IMR-90 (cell line): ENCODE measurements around the gene CELA2B. TPM values are rescaled to one million over a fixed set of nuclear protein-coding genes. Genes with fewer than 3 reads are reported as not detected.
"Not testable (repeated sequence)": the region's sequence is repeated elsewhere in the genome, so short reads cannot be mapped to it uniquely, and the experiment has no call there.

Experiments
- ATAC-seq: fragments of 200-7000 bp; cut with Tn5 transposase; 2 replicates; pipeline ENCODE4 v1.9.1; 2020; ENCODE audit warnings: low read depth, mild to moderate bottlenecking, moderate library complexity
- BruUV-seq: library from RNA; stranded (reverse); fragments of 400-500 nt; replicated peaks from 2 replicates; lab custom pipeline; 2021; lab: Mats Ljungman, UMichigan
- CTCF ChIA-PET: fragments of 300-600 bp; formaldehyde crosslinking; extraction: SDS; loops from one replicate; lab custom pipeline; 2021; ENCODE audit warnings: antibody characterized with exemption; lab: Yijun Ruan, JAX
- POLR2A ChIA-PET: fragments of 300-600 bp; sonication (Branson Sonifier 250); formaldehyde crosslinking; loops from one replicate; lab custom pipeline; 2022; ENCODE audit warnings: antibody characterized with exemption; ENCODE audit not compliant: unreplicated experiment; lab: Charles Lee
- DNase-seq: peaks from one replicate; pipeline ENCODE4 v3.0.0; 2013
- H2AFZ ChIP-seq: replicated peaks from 2 replicates; pipeline ENCODE3; 2013; ENCODE audit warnings: low read length, mild to moderate bottlenecking; ENCODE audit not compliant: poor library complexity
- H2AK5ac ChIP-seq: 2 replicates; pipeline ENCODE4 v1.6.1; 2013; ENCODE audit warnings: low read depth, low read length, inconsistent platforms
- H2AK9ac ChIP-seq: replicated peaks from 2 replicates; pipeline ENCODE3; 2013; ENCODE audit warnings: mild to moderate bottlenecking, low read depth, low read length, moderate library complexity; ENCODE audit not compliant: poor library complexity
- H2BK120ac ChIP-seq: 2 replicates; pipeline ENCODE4 v1.6.1; 2013; ENCODE audit warnings: low read depth, low read length, inconsistent platforms
- H2BK15ac ChIP-seq: 3 replicates; pipeline ENCODE4 v1.6.1; 2013; ENCODE audit warnings: low read depth, low read length, inconsistent platforms
- H2BK20ac ChIP-seq: 2 replicates; pipeline ENCODE4 v1.6.1; 2013; ENCODE audit warnings: low read depth, mild to moderate bottlenecking, inconsistent platforms, low read length, moderate library complexity
- H2BK5ac ChIP-seq: 2 replicates; pipeline ENCODE4 v1.6.1; 2013; ENCODE audit warnings: mild to moderate bottlenecking, low read depth, low read length, inconsistent platforms; ENCODE audit not compliant: poor library complexity, severe bottlenecking
- H3K14ac ChIP-seq: replicated peaks from 2 replicates; pipeline ENCODE4 v1.6.1; 2013; ENCODE audit warnings: low read depth, low read length, inconsistent platforms
- H3K18ac ChIP-seq: 2 replicates; pipeline ENCODE4 v1.6.1; 2013; ENCODE audit warnings: low read depth, low read length, control low read depth
- H3K23ac ChIP-seq: 2 replicates; pipeline ENCODE4 v1.6.1; 2013; ENCODE audit warnings: low read depth, low read length, inconsistent platforms
- H3K27ac ChIP-seq: 2 replicates; pipeline ENCODE4 v1.5.1; 2013; ENCODE audit warnings: mild to moderate bottlenecking, control low read depth, low read length; ENCODE audit not compliant: insufficient read depth
- H3K27me3 ChIP-seq: 2 replicates; pipeline ENCODE4 v1.6.1; 2013; ENCODE audit warnings: low read length; ENCODE audit not compliant: control insufficient read depth, insufficient read depth
- H3K36me3 ChIP-seq: 2 replicates; pipeline ENCODE4 v1.6.1; 2013; ENCODE audit warnings: low read length, mixed read lengths; ENCODE audit not compliant: control insufficient read depth, insufficient read depth
- H3K4ac ChIP-seq: 2 replicates; pipeline ENCODE4 v1.6.1; 2013; ENCODE audit warnings: low read depth, low read length, inconsistent platforms
- H3K4me1 ChIP-seq: 2 replicates; pipeline ENCODE4 v1.6.1; 2013; ENCODE audit warnings: low read length, mixed read lengths; ENCODE audit not compliant: control insufficient read depth, insufficient read depth
- H3K4me2 ChIP-seq: 2 replicates; pipeline ENCODE4 v1.6.1; 2013; ENCODE audit warnings: low read depth, mild to moderate bottlenecking, control low read depth, low read length, moderate library complexity
- H3K4me3 ChIP-seq: 2 replicates; pipeline ENCODE4 v1.5.1; 2013; ENCODE audit warnings: low read depth, mild to moderate bottlenecking, control low read depth, low read length, moderate library complexity; ENCODE audit not compliant: insufficient read depth
- H3K56ac ChIP-seq: 2 replicates; pipeline ENCODE4 v1.6.1; 2013; ENCODE audit warnings: low read length, inconsistent platforms; ENCODE audit not compliant: insufficient read depth; ENCODE audit errors: extremely low read depth
- H3K79me1 ChIP-seq, 2 experiments: 2 replicates each; pipeline ENCODE4 v1.6.1; 2013; ENCODE audit warnings: low read length in 2 of 2, inconsistent platforms in 1 of 2, low read depth in 1 of 2
- H3K9ac ChIP-seq: 2 replicates; pipeline ENCODE4 v1.6.1; 2013; ENCODE audit warnings: low read depth, low read length, control low read depth
- H3K9me1 ChIP-seq: 2 replicates; pipeline ENCODE4 v1.6.1; 2013; ENCODE audit warnings: low read length, inconsistent platforms; ENCODE audit not compliant: insufficient read depth
- H3K9me3 ChIP-seq: 2 replicates; pipeline ENCODE4 v1.6.1; 2013; ENCODE audit warnings: low read length; ENCODE audit not compliant: control insufficient read depth, insufficient read depth
- H4K20me1 ChIP-seq: 2 replicates; pipeline ENCODE4 v1.6.1; 2013; ENCODE audit warnings: low read length, inconsistent platforms; ENCODE audit not compliant: insufficient read depth
- H4K5ac ChIP-seq: 2 replicates; pipeline ENCODE4 v1.6.1; 2013; ENCODE audit warnings: mild to moderate bottlenecking, low read depth, low read length, control low read depth
- H4K8ac ChIP-seq, 2 experiments: 2 replicates each; pipeline ENCODE4 v1.6.1; 2013; ENCODE audit warnings: low read depth in 2 of 2, low read length in 2 of 2, control low read depth in 1 of 2, inconsistent platforms in 1 of 2
- H4K91ac ChIP-seq: 2 replicates; pipeline ENCODE4 v1.6.1; 2013; ENCODE audit warnings: low read depth, low read length, inconsistent platforms; ENCODE audit not compliant: insufficient read depth
- WGBS, 2 experiments: methylation state at CpG; one replicate each; pipeline versions ENCODE4 v1.1.5 to v1.1.7; 2013; ENCODE audit warnings: missing lambda C conversion rate in 2 of 2; ENCODE audit not compliant: insufficient read length in 1 of 2; ENCODE audit errors: extremely low coverage in 2 of 2; 5-methylcytosine and 5-hydroxymethylcytosine counted together
- dilution Hi-C: fragments of 300-500 bp; cut with HindIII; formaldehyde crosslinking; loops from one replicate; pipeline ENCODE4 v1.14.3; 2018; ENCODE audit warnings: low sequenced_read_pairs; ENCODE audit not compliant: unreplicated experiment
- in situ Hi-C: fragments of 300-500 bp; cut with MboI; formaldehyde crosslinking; loops from 3 replicates; pipeline ENCODE4 v1.14.3; 2019; ENCODE audit warnings: low sequenced_read_pairs, inconsistent platforms, mixed read lengths
- intact Hi-C: fragments of 100-400 bp; cut with micrococcal nuclease; formaldehyde crosslinking; loops from 2 replicates; pipeline ENCODE4 v1.10.0; 2022
- polyA plus RNA-seq, 3 experiments: library from polyadenylated mRNA; depleted of rRNA; stranded (reverse); fragments of >200 nt; gene quantifications; 2 replicates each; pipeline ENCODE4 v1.2.3, GENCODE V29; 2012; ENCODE audit warnings: low replicate concordance in 1 of 3
- total RNA-seq: library from RNA; depleted of rRNA; stranded (reverse); fragments of >200 nt; gene quantifications from 2 replicates; pipeline ENCODE4 v1.2.3, GENCODE V29; 2012

CELA2B gene
- total and polyA plus RNA-seq, 2 of the 4 experiments (the other 2 are of a cell fraction) = not detected

GRCh38 chr1:15463064-15463800 lies 12.7 kb upstream of the CELA2B start:
- H2BK15ac ChIP-seq, BruUV-seq, H3K36me3 ChIP-seq, DNase-seq, ATAC-seq, H3K4me2 ChIP-seq, H4K91ac ChIP-seq, dilution Hi-C loops, H3K27me3 ChIP-seq, H3K9me3 ChIP-seq, H2AK9ac ChIP-seq, H3K79me1 ChIP-seq, H2BK120ac ChIP-seq, H3K9me1 ChIP-seq, H3K4me1 ChIP-seq, H3K27ac ChIP-seq, H3K23ac ChIP-seq, H2AFZ ChIP-seq, H3K14ac ChIP-seq, H4K20me1 ChIP-seq, H4K8ac ChIP-seq, H3K9ac ChIP-seq, in situ Hi-C loops, POLR2A ChIA-PET, H3K4me3 ChIP-seq, CTCF ChIA-PET, H3K4ac ChIP-seq, H2BK5ac ChIP-seq, intact Hi-C loops, H3K18ac ChIP-seq, H2AK5ac ChIP-seq, H2BK20ac ChIP-seq, H3K56ac ChIP-seq, H4K5ac ChIP-seq: not testable (repeated sequence)
- WGBS, 2 experiments = 63% methylated on average over 3 of the region's 15 CpGs; no CpG with 5 or more reads in 1 of the 2 experiments

GRCh38 chr1:15463926-15464322 lies 12.0 kb upstream of the CELA2B start:
- H2BK20ac ChIP-seq, H3K56ac ChIP-seq, H3K79me1 ChIP-seq, H3K36me3 ChIP-seq, BruUV-seq, H4K5ac ChIP-seq, H2AFZ ChIP-seq, H3K23ac ChIP-seq, H3K18ac ChIP-seq, H3K27me3 ChIP-seq, dilution Hi-C loops, H2BK5ac ChIP-seq, H2AK9ac ChIP-seq, H3K4me2 ChIP-seq, H3K4me1 ChIP-seq, H2AK5ac ChIP-seq, DNase-seq, intact Hi-C loops, H4K91ac ChIP-seq, H3K9me3 ChIP-seq, H3K14ac ChIP-seq, in situ Hi-C loops, POLR2A ChIA-PET, H3K4me3 ChIP-seq, CTCF ChIA-PET, H3K9me1 ChIP-seq, H3K9ac ChIP-seq, H3K4ac ChIP-seq, ATAC-seq, H2BK15ac ChIP-seq, H4K8ac ChIP-seq, H4K20me1 ChIP-seq, H2BK120ac ChIP-seq, H3K27ac ChIP-seq: not testable (repeated sequence)
- WGBS, 2 experiments = no CpG with 5 or more reads among the region's 5 CpGs
